GM19351 (cell line): Measurements from ENCODE around the gene LIN7A.
A peak's percentile ranks its signal among the peaks of the same experiment; 100 is the strongest.

Source experiments
- ATAC-seq: cut with Tn5 transposase; IDR thresholded peaks from one replicate; pipeline ENCODE4 v1.9.1; 2021; ENCODE audit warnings: mild to moderate bottlenecking, moderate library complexity; ENCODE audit not compliant: unreplicated experiment

The LIN7A gene

GRCh38 chr12:80766210-80766609 is 171.5 kb downstream of the LIN7A start:
- no peak for ATAC-seq

GRCh38 chr12:80763874-80764273 is 173.9 kb downstream of the LIN7A start:
- ATAC-seq: peak; percentile 33

GRCh38 chr12:80761838-80762237 is 175.9 kb downstream of the LIN7A start:
- no peak for ATAC-seq

- ATAC-seq: peak; percentile 88
Measured at GRCh38 chr12:80756875-80757274, 180.9 kb downstream of the LIN7A start.

- no peak for ATAC-seq
Measured at GRCh38 chr12:80754274-80754673, 183.5 kb downstream of the LIN7A start.

GRCh38 chr12:80752464-80752863 is 185.3 kb downstream of the LIN7A start:
- no peak for ATAC-seq

GRCh38 chr12:80749456-80749855 is 188.3 kb downstream of the LIN7A start:
- ATAC-seq: no peak

- no peak for ATAC-seq
Measured at GRCh38 chr12:80747800-80748199, 189.9 kb downstream of the LIN7A start.

- ATAC-seq: no peak
Measured at GRCh38 chr12:80745851-80746505, 191.8 kb downstream of the LIN7A start.
